Activated B cell treated with CpG ODN at 0.5 μM for 24 hours (primary cell): ENCODE data around the gene ANO2. TPM values are rescaled to one million over a fixed set of nuclear protein-coding genes. Genes with fewer than 3 reads are reported as not detected.

Source experiments
- ATAC-seq: fragments of 200-7000 bp; cut with Tn5 transposase; one replicate; pipeline ENCODE4 v1.10.0; 2021; ENCODE audit warnings: low read depth, mild to moderate bottlenecking, moderate library complexity
- CTCF ChIA-PET: fragments of 350-600 bp; sonication (Branson Sonifier 250); formaldehyde crosslinking; loops from one replicate; lab custom pipeline; 2021; ENCODE audit warnings: antibody characterized with exemption; lab: Charles Lee
- POLR2A ChIA-PET: fragments of 350-600 bp; sonication (Branson Sonifier 250); formaldehyde crosslinking; loops from one replicate; lab custom pipeline; 2021; ENCODE audit warnings: antibody characterized with exemption; lab: Charles Lee
- DNase-seq: peaks from one replicate; pipeline ENCODE4 v3.0.0; 2022
- H3K27ac Mint-ChIP-seq: one replicate; pipeline ENCODE4 v1.8.0; 2020; ENCODE audit warnings: mixed read lengths
- H3K27me3 Mint-ChIP-seq: one replicate; pipeline ENCODE4 v1.8.0; 2021; ENCODE audit warnings: mixed read lengths
- H3K36me3 Mint-ChIP-seq: one replicate; pipeline ENCODE4 v1.8.0; 2021; ENCODE audit warnings: low read depth, mixed read lengths
- H3K4me1 Mint-ChIP-seq: one replicate; pipeline ENCODE4 v1.8.0; 2021; ENCODE audit warnings: mixed read lengths
- H3K4me3 Mint-ChIP-seq: one replicate; pipeline ENCODE4 v1.8.0; 2020; ENCODE audit warnings: mild to moderate bottlenecking, mixed read lengths
- H3K9me3 Mint-ChIP-seq: one replicate; pipeline ENCODE4 v1.8.0; 2020; ENCODE audit warnings: mixed read lengths
- CTCF ChIP-seq: fragments of 200-600 bp; IDR thresholded peaks from one replicate; pipeline ENCODE4 v1.8.0; 2022; ENCODE audit warnings: antibody characterized with exemption, mild to moderate bottlenecking
- intact Hi-C: fragments of 100-400 bp; cut with micrococcal nuclease; formaldehyde crosslinking; loops from one replicate; pipeline ENCODE4 v1.15.1; 2024
- total RNA-seq: library from RNA; stranded (reverse); gene quantifications from 2 replicates; pipeline ENCODE4 v1.2.3, GENCODE V29; 2022

The ANO2 gene
- total RNA-seq, 1 donor from 2014 or later = not detected

GRCh38 chr12:5713599-5714081 lies 231.4 kb downstream of the ANO2 start:
- Mint-ChIP-seq H3K4me3 (no peak overlapping the region), H3K27me3 (no peaks in the 10 kb centered on the region), H3K36me3 (no peaks in the 10 kb centered on the region), H3K9me3 (no peaks in the 10 kb centered on the region), H3K4me1 (no peaks in the 10 kb centered on the region), H3K27ac (no peak overlapping the region)
- DNase-seq (no peak), ATAC-seq (no peak)
- CTCF ChIA-PET = no interaction called here
- POLR2A ChIA-PET = no interaction called here
- intact Hi-C loops = no loop called here
- no peak for TF ChIP-seq CTCF

GRCh38 chr12:5710260-5710878 lies 234.7 kb downstream of the ANO2 start:
- ChIA-PET POLR2A (no interaction called here), CTCF (no interaction called here)
- DNase-seq (no peak), ATAC-seq (no peak)
- H3K36me3 Mint-ChIP-seq = no peaks in the 10 kb centered on the region
- TF ChIP-seq CTCF = no peak
- peaks cover 6% of the 10 kb centered on the region for H3K27me3 Mint-ChIP-seq
- H3K4me1 Mint-ChIP-seq = no peaks in the 10 kb centered on the region
- H3K27ac Mint-ChIP-seq = no peak overlapping the region
- H3K9me3 Mint-ChIP-seq = no peaks in the 10 kb centered on the region
- no peak overlapping the region for H3K4me3 Mint-ChIP-seq
- intact Hi-C loops = no loop called here

GRCh38 chr12:5708371-5708770 lies 236.7 kb downstream of the ANO2 start:
- ATAC-seq (no peak), DNase-seq (no peak)
- no peaks in the 10 kb centered on the region for H3K9me3 Mint-ChIP-seq
- H3K4me1 Mint-ChIP-seq = no peaks in the 10 kb centered on the region
- H3K36me3 Mint-ChIP-seq = no peaks in the 10 kb centered on the region
- POLR2A ChIA-PET = interaction anchor here (0.6 kb wide), 1 partner anchor 41 kb away, joined by 4 read pairs; no protein-coding TSS in a partner anchor
- no peak for TF ChIP-seq CTCF
- intact Hi-C loops = no loop called here
- H3K27ac Mint-ChIP-seq = no peak overlapping the region
- no peak overlapping the region for H3K4me3 Mint-ChIP-seq
- CTCF ChIA-PET = no interaction called here
- H3K27me3 Mint-ChIP-seq = peaks cover 6% of the 10 kb centered on the region

DNA sequence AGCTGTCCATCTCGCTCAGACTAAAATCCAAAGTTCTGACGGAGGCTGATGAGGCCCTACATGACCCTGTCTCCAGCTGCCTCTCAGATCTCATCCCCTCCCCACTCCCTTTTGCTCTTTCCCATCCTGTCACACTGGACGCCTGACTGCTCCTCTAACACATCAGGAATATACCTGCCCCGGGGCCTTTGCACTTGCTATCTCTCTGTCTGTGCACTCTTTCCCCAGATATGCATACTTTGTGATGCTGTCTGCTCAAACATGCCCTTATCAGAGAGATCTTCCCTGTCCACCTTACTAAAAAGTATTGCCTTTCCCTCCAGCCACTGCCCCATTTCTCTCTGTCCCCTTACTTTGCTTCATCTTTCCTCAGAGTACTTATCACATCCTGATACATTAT lies 238.8 kb downstream of the ANO2 start:
- no peak for ATAC-seq
- no peak for TF ChIP-seq CTCF
- Mint-ChIP-seq H3K4me3 (no peak overlapping the region), H3K4me1 (no peaks in the 10 kb centered on the region), H3K36me3 (no peaks in the 10 kb centered on the region), H3K9me3 (no peaks in the 10 kb centered on the region), H3K27ac (no peak overlapping the region), H3K27me3 (peaks cover 6% of the 10 kb centered on the region)
- intact Hi-C loops = no loop called here
- DNase-seq = no peak
- POLR2A ChIA-PET = no interaction called here
- CTCF ChIA-PET = no interaction called here

DNA sequence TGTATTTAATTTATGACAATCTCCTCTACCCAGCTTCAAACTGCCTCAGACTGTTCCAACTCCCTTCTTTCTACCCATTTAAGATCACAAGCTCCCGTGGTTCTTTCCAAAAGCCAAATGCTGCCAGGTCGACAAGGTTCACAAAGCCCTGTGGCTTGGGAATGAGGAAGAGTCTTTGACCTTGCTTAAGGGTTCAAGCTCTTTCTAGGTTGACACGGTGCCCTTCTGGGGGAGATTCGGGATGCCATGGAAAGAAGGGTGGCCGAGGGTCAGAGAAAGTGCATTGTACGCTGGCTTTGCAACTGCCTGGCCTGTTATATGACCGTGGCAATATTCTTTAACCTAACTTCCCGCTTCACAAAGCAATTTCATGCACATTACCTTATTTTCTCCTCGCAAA lies 239.3 kb downstream of the ANO2 start:
- CTCF ChIA-PET = no interaction called here
- peaks cover 6% of the 10 kb centered on the region for H3K27me3 Mint-ChIP-seq
- H3K4me3 Mint-ChIP-seq = no peak overlapping the region
- H3K9me3 Mint-ChIP-seq = no peaks in the 10 kb centered on the region
- POLR2A ChIA-PET = no interaction called here
- no peak for DNase-seq
- H3K27ac Mint-ChIP-seq = no peak overlapping the region
- intact Hi-C loops = no loop called here
- no peak for ATAC-seq
- TF ChIP-seq CTCF = no peak
- H3K4me1 Mint-ChIP-seq = no peaks in the 10 kb centered on the region
- no peaks in the 10 kb centered on the region for H3K36me3 Mint-ChIP-seq
